Sigmoid colon (tissue), 7 donors: ENCODE measurements around the gene INCENP. TPM values are rescaled to one million over a fixed set of nuclear protein-coding genes. Genes with fewer than 3 reads are reported as not detected.

Source experiments
- DNase-seq: peaks from one replicate; pipeline ENCODE4 v3.0.0-alpha.2; 2019
- H3K27ac ChIP-seq, 4 donors: fragments of 200-600 bp; sonication (generic); one replicate each; pipeline ENCODE4 v1.5.1; 2016 to 2019; ENCODE audit warnings: mild to moderate bottlenecking in 1 of 4
- H3K27me3 ChIP-seq, 3 donors: fragments of 200-600 bp; sonication (generic); one replicate each; pipeline ENCODE4 v1.5.1; 2019; ENCODE audit warnings: mild to moderate bottlenecking in 1 of 3
- H3K36me3 ChIP-seq, 4 donors: fragments of 200-600 bp; sonication (generic); one replicate each; pipeline ENCODE4 v1.5.1; 2016 to 2019
- H3K4me1 ChIP-seq, 4 donors: fragments of 200-600 bp; sonication (generic); one replicate each; pipeline ENCODE4 v1.5.1; 2017 to 2019
- H3K4me3 ChIP-seq, 4 donors: fragments of 200-600 bp; sonication (generic); one replicate each; pipeline ENCODE4 v1.5.1; 2017 to 2019; ENCODE audit warnings: mild to moderate bottlenecking in 2 of 4, moderate library complexity in 1 of 4
- H3K9me3 ChIP-seq, 4 donors: fragments of 200-600 bp in 3 of 4; sonication (generic) in 3 of 4; one replicate each; pipeline versions ENCODE4 v1.5.1 to v1.6.1; 2013 to 2019
- EP300 ChIP-seq, 4 donors: sonication (generic); formaldehyde crosslinking; IDR thresholded peaks; one replicate each; pipeline ENCODE4 v1.6.1; 2017; ENCODE audit warnings: antibody characterized with exemption in 4 of 4
- POLR2A ChIP-seq, 2 donors: fragments of 450-650 bp; IDR thresholded peaks; one replicate each; pipeline ENCODE4 v1.6.1; 2016; ENCODE audit warnings: antibody characterized with exemption in 2 of 2, mild to moderate bottlenecking in 2 of 2, moderate library complexity in 2 of 2
- POLR2AphosphoS5 ChIP-seq, 4 donors: sonication (generic); formaldehyde crosslinking; IDR thresholded peaks; one replicate each; pipeline ENCODE4 v1.6.1; 2017; ENCODE audit warnings: antibody characterized with exemption in 4 of 4
- WGBS, 2 donors: extraction: QIAGEN DNeasy Blood & Tissue Kit; methylation state at CpG; one replicate each; pipeline ENCODE4 v1.1.7; 2013; 5-methylcytosine and 5-hydroxymethylcytosine counted together
- intact Hi-C: fragments of 100-400 bp; cut with DNase I; formaldehyde crosslinking; loops from one replicate; pipeline ENCODE4 v1.15.1; 2023
- polyA plus RNA-seq, 3 donors: library from polyadenylated mRNA; stranded (reverse); fragments of 200-250 nt; gene quantifications; one replicate each; pipeline ENCODE4 v1.2.3, GENCODE V29; 2013
- total RNA-seq, 4 donors: library from RNA; depleted of rRNA; stranded (reverse); fragments of >200 nt; gene quantifications; one replicate each; pipeline ENCODE4 v1.1.0, GENCODE V29; 2016
- TF ChIP-seq, protein P1 (sequence below), 4 experiments: fragments of 450-650 bp in 3 of 4; fragments of 200-600 bp in 1 of 4; IDR thresholded peaks; one replicate each; pipeline ENCODE4 v1.5.1; 2016 to 2019; ENCODE audit warnings: antibody characterized with exemption in 4 of 4, mild to moderate bottlenecking in 3 of 4, moderate library complexity in 2 of 4
- donor health status: healthy with polysubstance abuse.
- donor health status: Bipolar disorder and iron deficiency.
- donor health status: healthy.

The INCENP gene
- total and polyA plus RNA-seq, 7 donors, result 4.2 to 25.3 (median 8.9) TPM

- H3K9me3 ChIP-seq, result no peaks in the 10 kb centered on the region
- no peak for DNase-seq
- H3K4me1 ChIP-seq, result no peaks in the 10 kb centered on the region
- H3K36me3 ChIP-seq, result peaks cover 8 to 58% (median 25%) of the 10 kb centered on the region in 4 donors
- no peaks in the 10 kb centered on the region for H3K27me3 ChIP-seq
- TF ChIP-seq POLR2AphosphoS5 (IDR thresholded peaks at IDR 0.05) (no peak), EP300 (IDR thresholded peaks at IDR 0.05) (no peak), POLR2A (IDR thresholded peaks at IDR 0.05) (no peak)
- TF ChIP-seq, protein P1, sequence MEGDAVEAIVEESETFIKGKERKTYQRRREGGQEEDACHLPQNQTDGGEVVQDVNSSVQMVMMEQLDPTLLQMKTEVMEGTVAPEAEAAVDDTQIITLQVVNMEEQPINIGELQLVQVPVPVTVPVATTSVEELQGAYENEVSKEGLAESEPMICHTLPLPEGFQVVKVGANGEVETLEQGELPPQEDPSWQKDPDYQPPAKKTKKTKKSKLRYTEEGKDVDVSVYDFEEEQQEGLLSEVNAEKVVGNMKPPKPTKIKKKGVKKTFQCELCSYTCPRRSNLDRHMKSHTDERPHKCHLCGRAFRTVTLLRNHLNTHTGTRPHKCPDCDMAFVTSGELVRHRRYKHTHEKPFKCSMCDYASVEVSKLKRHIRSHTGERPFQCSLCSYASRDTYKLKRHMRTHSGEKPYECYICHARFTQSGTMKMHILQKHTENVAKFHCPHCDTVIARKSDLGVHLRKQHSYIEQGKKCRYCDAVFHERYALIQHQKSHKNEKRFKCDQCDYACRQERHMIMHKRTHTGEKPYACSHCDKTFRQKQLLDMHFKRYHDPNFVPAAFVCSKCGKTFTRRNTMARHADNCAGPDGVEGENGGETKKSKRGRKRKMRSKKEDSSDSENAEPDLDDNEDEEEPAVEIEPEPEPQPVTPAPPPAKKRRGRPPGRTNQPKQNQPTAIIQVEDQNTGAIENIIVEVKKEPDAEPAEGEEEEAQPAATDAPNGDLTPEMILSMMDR (IDR thresholded peaks at IDR 0.05), result no peak
- H3K4me3 ChIP-seq, result no peak overlapping the region
- intact Hi-C loops, result no loop called here
- H3K27ac ChIP-seq, result no peak overlapping the region
- WGBS, 2 donors, result 94 to 97% methylated on average over 24 of the region's 24 CpGs
Observed at GRCh38 chr11:62139526-62140303, 15.9 kb downstream of the INCENP start.

DNA sequence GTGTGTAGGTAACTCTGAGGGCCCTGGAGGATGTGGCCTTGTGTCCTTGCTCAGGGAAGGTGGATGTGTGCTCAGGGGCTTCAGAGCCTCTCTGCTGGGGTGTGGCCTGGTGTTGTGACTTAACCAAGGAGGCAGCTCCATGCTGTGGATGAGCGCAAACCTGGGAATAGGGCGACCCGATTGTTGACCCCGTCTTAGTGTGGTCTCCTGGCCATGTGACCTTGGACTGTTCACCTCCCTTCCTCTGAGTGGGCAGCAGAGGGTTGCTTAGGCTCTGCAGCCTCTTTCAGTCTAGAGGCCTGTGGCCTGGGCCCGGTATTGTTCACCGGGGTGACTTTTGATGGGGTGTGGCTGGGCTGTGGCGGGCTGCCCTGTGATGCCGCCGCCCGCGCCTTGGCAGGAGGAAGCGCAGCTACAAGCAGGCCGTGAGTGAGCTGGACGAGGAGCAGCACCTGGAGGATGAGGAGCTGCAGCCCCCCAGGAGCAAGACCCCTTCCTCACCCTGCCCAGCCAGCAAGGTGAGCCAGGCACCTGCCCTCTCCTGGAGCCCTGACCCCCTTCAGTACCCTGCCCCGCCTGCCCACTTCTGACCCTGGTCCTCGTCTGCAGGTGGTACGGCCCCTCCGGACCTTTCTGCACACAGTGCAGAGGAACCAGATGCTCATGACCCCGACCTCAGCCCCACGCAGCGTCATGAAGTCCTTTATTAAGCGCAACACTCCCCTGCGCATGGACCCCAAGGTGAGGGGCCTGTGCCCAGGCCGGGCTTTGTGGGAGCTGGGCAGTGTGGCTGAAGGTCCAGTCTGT, 16.7 kb downstream of the INCENP start:
- intact Hi-C loops, result no loop called here
- Histone ChIP-seq H3K4me1 (no peaks in the 10 kb centered on the region), H3K4me3 (no peak overlapping the region), H3K27me3 (no peaks in the 10 kb centered on the region), H3K36me3 (peaks cover 8 to 66% (median 31%) of the 10 kb centered on the region in 4 donors), H3K27ac (no peak overlapping the region), H3K9me3 (no peaks in the 10 kb centered on the region)
- 95 to 96% methylated on average over 24 of the region's 24 CpGs for WGBS, 2 donors
- TF ChIP-seq, protein P1 (IDR thresholded peaks at IDR 0.05), result no peak
- TF ChIP-seq POLR2A (IDR thresholded peaks at IDR 0.05) (no peak), EP300 (IDR thresholded peaks at IDR 0.05) (no peak), POLR2AphosphoS5 (IDR thresholded peaks at IDR 0.05) (no peak)
- no peak for DNase-seq

DNA sequence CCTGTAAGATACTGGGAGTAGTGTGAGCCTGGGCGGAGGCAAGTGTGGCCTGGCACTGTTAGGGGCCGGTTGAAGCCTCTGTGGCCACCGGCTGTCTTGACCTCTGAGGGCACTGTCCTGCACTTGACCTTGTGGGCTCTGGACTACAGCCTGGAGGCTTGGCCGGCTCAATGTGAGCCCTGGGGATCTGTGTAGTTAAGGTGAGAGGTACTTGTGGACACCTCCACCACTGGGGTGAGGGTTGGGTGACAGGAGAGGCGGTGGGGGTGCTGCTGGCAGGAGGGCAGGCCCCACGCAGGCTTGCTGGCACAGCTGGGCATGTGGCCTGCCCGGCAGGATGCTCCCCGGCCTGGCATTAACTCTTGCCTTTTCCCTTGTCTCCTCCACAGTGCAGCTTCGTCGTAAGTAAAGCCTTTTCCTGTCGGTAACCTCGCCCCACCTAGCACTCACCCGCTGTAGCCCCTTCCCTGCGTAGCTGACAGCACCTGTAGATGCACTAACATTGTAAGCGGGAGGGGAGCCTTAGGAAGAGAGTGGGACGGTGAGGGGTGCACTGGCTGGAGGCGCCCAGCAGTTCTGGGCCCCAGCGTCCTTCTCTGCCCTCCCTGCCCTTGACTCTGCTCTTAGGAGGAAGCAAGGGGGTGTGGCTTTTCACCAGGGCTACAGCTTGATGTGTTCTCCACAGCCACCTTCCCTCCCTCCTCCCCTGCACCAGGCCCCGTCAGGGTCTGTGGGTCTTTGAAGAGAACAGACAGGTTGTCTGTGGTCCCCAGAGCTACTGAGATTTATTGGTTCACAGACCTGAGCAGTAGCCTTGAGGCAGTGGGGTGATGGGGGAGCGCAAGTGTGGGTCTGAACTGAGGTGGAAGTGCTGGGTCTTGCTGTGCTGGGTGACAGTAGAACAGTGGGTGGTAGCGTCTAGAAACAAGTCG, 17.6 kb downstream of the INCENP start:
- no peaks in the 10 kb centered on the region for H3K9me3 ChIP-seq
- H3K4me3 ChIP-seq, result no peak overlapping the region
- no peak overlapping the region for H3K27ac ChIP-seq
- no peaks in the 10 kb centered on the region for H3K4me1 ChIP-seq
- DNase-seq, result no peak
- 88 to 92% methylated on average over 22 of the region's 22 CpGs for WGBS, 2 donors
- intact Hi-C loops, result no loop called here
- H3K27me3 ChIP-seq, result no peaks in the 10 kb centered on the region
- peaks cover 8 to 73% (median 32%) of the 10 kb centered on the region in 4 donors for H3K36me3 ChIP-seq
- no peak for TF ChIP-seq POLR2A (IDR thresholded peaks at IDR 0.05)
- TF ChIP-seq, protein P1 (IDR thresholded peaks at IDR 0.05), result no peak
- TF ChIP-seq EP300 (IDR thresholded peaks at IDR 0.05), result no peak
- no peak for TF ChIP-seq POLR2AphosphoS5 (IDR thresholded peaks at IDR 0.05)

GRCh38 chr11:62142043-62142375, 18.2 kb downstream of the INCENP start:
- H3K36me3 ChIP-seq, result peaks cover 8 to 79% (median 36%) of the 10 kb centered on the region in 4 donors

More at GRCh38 chr11:62142043-62142375, 18.2 kb downstream of the INCENP start:
- 97% methylated on average over 4 of the region's 4 CpGs for WGBS, 2 donors
- H3K27me3 ChIP-seq, result no peaks in the 10 kb centered on the region
- intact Hi-C loops, result no loop called here
- H3K9me3 ChIP-seq, result no peaks in the 10 kb centered on the region
- TF ChIP-seq EP300 (IDR thresholded peaks at IDR 0.05) (no peak), POLR2AphosphoS5 (IDR thresholded peaks at IDR 0.05) (no peak), POLR2A (IDR thresholded peaks at IDR 0.05) (no peak)
- TF ChIP-seq, protein P1 (IDR thresholded peaks at IDR 0.05), result no peak
- H3K4me1 ChIP-seq, result no peaks in the 10 kb centered on the region
- H3K27ac ChIP-seq, result no peak overlapping the region
- no peak overlapping the region for H3K4me3 ChIP-seq
- DNase-seq, result no peak
